Measurements from ENCODE around the gene SULF2.

The SULF2 gene

DNA sequence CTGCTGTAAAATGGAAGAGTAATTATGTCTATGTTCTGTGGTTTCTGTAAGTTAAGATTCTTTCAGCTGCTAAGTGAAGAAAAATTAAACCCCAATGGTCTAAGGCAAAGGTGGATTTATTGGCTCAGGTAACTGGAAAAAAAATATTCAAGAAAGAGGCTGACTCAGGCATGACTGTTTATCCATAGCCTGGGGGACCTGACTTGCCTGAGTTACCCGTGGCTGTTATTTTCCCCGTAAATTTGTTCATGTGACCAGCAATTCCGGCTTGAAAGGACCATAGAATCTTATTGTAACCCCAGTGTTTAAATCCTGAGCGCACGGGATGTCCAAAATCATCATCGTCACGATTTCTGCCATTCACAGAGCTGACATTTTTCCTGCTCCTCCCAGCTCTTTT lies 32.3 kb upstream of the SULF2 start:
- Histone ChIP-seq H3K4me2 (ENCODE audit: low read depth, low read length, poor library complexity, severe bottlenecking) (no peak overlapping the region), H3K27me3 (ENCODE audit: insufficient read depth, low read length, poor library complexity, severe bottlenecking) (no peaks in the 10 kb centered on the region), H3K36me3 (ENCODE audit: insufficient read depth, low read length) (no peaks in the 10 kb centered on the region), H4K20me1 (ENCODE audit: insufficient read depth, low read length, poor library complexity, severe bottlenecking) (no peaks in the 10 kb centered on the region), H3K4me3 (ENCODE audit: low read length, poor library complexity, severe bottlenecking) (no peak overlapping the region), H3K9me2 (replicated peaks; ENCODE audit: low read depth, low read length) (no peaks in the 10 kb centered on the region), H3F3A (ENCODE audit: low read depth) (no peaks in the 10 kb centered on the region), H3K9me3 (ENCODE audit: insufficient read depth, low read depth, low read length) (0 out of 2 replicates have a peak, but pooled peaks cover 7% of the 10 kb centered on the region), H3K4me1 (ENCODE audit: insufficient read depth, low read length, poor library complexity, severe bottlenecking) (no peaks in the 10 kb centered on the region), H3K79me2 (ENCODE audit: insufficient read depth, low read length) (no peaks in the 10 kb centered on the region), H3K9ac (ENCODE audit: low read depth, low read length, poor library complexity, severe bottlenecking) (no peak overlapping the region), H2AFZ (ENCODE audit: low read length) (no peak overlapping the region)
- TF ChIP-seq CTCF (conservative IDR thresholded peaks at IDR 0.05; ENCODE audit: low read length) (no peak), EZH2phosphoT487 (IDR thresholded peaks at IDR 0.05; ENCODE audit: borderline replicate concordance) (no peak)

- no peaks in the 10 kb centered on the region for H3K9me2 ChIP-seq (replicated peaks; ENCODE audit: low read depth, low read length)
- H3K4me3 ChIP-seq (ENCODE audit: low read length, poor library complexity, severe bottlenecking): no peak overlapping the region
- H3K36me3 ChIP-seq (ENCODE audit: insufficient read depth, low read length): no peaks in the 10 kb centered on the region
- TF ChIP-seq EZH2phosphoT487 (IDR thresholded peaks at IDR 0.05; ENCODE audit: borderline replicate concordance) (no peak), CTCF (conservative IDR thresholded peaks at IDR 0.05; ENCODE audit: low read length) (no peak)
- no peak overlapping the region for H3K4me2 ChIP-seq (ENCODE audit: low read depth, low read length, poor library complexity, severe bottlenecking)
- H4K20me1 ChIP-seq (ENCODE audit: insufficient read depth, low read length, poor library complexity, severe bottlenecking): no peaks in the 10 kb centered on the region
- H3F3A ChIP-seq (ENCODE audit: low read depth): no peaks in the 10 kb centered on the region
- no peak overlapping the region for H2AFZ ChIP-seq (ENCODE audit: low read length)
- no peaks in the 10 kb centered on the region for H3K4me1 ChIP-seq (ENCODE audit: insufficient read depth, low read length, poor library complexity, severe bottlenecking)
- no peaks in the 10 kb centered on the region for H3K79me2 ChIP-seq (ENCODE audit: insufficient read depth, low read length)
- H3K9me3 ChIP-seq (ENCODE audit: insufficient read depth, low read depth, low read length): 0 out of 2 replicates have a peak, but pooled peaks cover 7% of the 10 kb centered on the region
- H3K9ac ChIP-seq (ENCODE audit: low read depth, low read length, poor library complexity, severe bottlenecking): no peak overlapping the region
- H3K27me3 ChIP-seq (ENCODE audit: insufficient read depth, low read length, poor library complexity, severe bottlenecking): no peaks in the 10 kb centered on the region
Measured at GRCh38 chr20:47816487-47817451, 31.5 kb upstream of the SULF2 start.

DNA sequence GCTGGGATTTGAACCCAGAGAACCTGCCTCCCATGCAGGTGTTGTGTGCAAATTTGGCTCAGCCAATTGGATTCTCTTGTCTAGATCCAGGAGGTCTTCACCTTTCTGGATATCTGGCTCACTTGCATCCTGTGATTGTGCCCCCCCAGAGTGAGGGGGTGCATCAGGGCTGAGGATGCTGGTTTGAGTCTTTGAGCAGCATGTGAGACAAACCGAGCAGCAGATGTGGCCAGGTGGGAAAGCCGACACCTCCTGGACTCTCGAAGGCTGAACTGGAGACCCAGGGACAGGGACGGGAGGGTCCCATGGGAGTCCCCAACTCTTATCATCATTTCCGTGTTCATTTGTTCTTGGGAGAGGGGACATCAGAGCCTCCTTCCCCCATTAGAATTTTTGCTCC lies 30.6 kb upstream of the SULF2 start:
- H3K4me2 ChIP-seq (ENCODE audit: low read depth, low read length, poor library complexity, severe bottlenecking): no peak overlapping the region
- H2AFZ ChIP-seq (ENCODE audit: low read length): no peak overlapping the region
- H3K9me3 ChIP-seq (ENCODE audit: insufficient read depth, low read depth, low read length): 0 out of 2 replicates have a peak, but pooled peaks cover 7% of the 10 kb centered on the region
- no peak overlapping the region for H3K4me3 ChIP-seq (ENCODE audit: low read length, poor library complexity, severe bottlenecking)
- H3K9ac ChIP-seq (ENCODE audit: low read depth, low read length, poor library complexity, severe bottlenecking): no peak overlapping the region
- no peaks in the 10 kb centered on the region for H4K20me1 ChIP-seq (ENCODE audit: insufficient read depth, low read length, poor library complexity, severe bottlenecking)
- no peak for TF ChIP-seq CTCF (conservative IDR thresholded peaks at IDR 0.05; ENCODE audit: low read length)
- TF ChIP-seq EZH2phosphoT487 (IDR thresholded peaks at IDR 0.05; ENCODE audit: borderline replicate concordance): no peak
- H3F3A ChIP-seq (ENCODE audit: low read depth): no peaks in the 10 kb centered on the region
- H3K4me1 ChIP-seq (ENCODE audit: insufficient read depth, low read length, poor library complexity, severe bottlenecking): no peaks in the 10 kb centered on the region
- H3K79me2 ChIP-seq (ENCODE audit: insufficient read depth, low read length): no peaks in the 10 kb centered on the region
- no peaks in the 10 kb centered on the region for H3K36me3 ChIP-seq (ENCODE audit: insufficient read depth, low read length)
- H3K9me2 ChIP-seq (replicated peaks; ENCODE audit: low read depth, low read length): no peaks in the 10 kb centered on the region
- no peaks in the 10 kb centered on the region for H3K27me3 ChIP-seq (ENCODE audit: insufficient read depth, low read length, poor library complexity, severe bottlenecking)
